A549 (cell line): ENCODE data around the gene FHIT. TPM values are rescaled to one million over a fixed set of nuclear protein-coding genes. Genes with fewer than 3 reads are reported as not detected.

ENCODE experiments used
- ATAC-seq, 2 experiments: fragments of 200-7000 bp in 1 of 2; fragments of >200 bp in 1 of 2; cut with Nextera tagmentation in 1 of 2; cut with Tn5 transposase in 1 of 2; 3 replicates each; pipeline versions ENCODE4 v1.8.0 to v1.9.1; 2018 to 2020; ENCODE audit warnings: mild to moderate bottlenecking in 1 of 2, moderate library complexity in 1 of 2
- CTCF ChIA-PET: fragments of 300-600 bp; sonication (Branson Sonifier 250); formaldehyde crosslinking; extraction: SDS; loops from one replicate; lab custom pipeline; 2021; ENCODE audit warnings: antibody characterized with exemption, inconsistent platforms; lab: Yijun Ruan, JAX
- POLR2A ChIA-PET: fragments of 350-600 bp; formaldehyde crosslinking; extraction: SDS; loops from one replicate; lab custom pipeline; 2021; ENCODE audit warnings: antibody characterized with exemption, inconsistent platforms; lab: Yijun Ruan, JAX
- DNase-seq, 2 experiments: peaks; one replicate each; pipeline versions ENCODE4 v3.0.0 to v3.0.0-alpha.2; 2011 to 2016; ENCODE audit warnings: low read depth in 1 of 2, low spot score in 1 of 2
- FAIRE-seq: peaks from 2 replicates; lab custom pipeline; 2011; peaks lifted over from hg19 to GRCh38; lab: Jason Lieb, UNC
- H3K27ac ChIP-seq, 2 experiments: fragments of >200 bp; sonication (Bioruptor Twin); formaldehyde crosslinking; 3 replicates each; pipeline ENCODE4 v1.5.1; 2016 to 2017
- H3K4me1 ChIP-seq: fragments of >200 bp; sonication (Bioruptor Twin); formaldehyde crosslinking; 3 replicates; pipeline ENCODE4 v1.6.1; 2016
- H3K4me2 ChIP-seq: fragments of >200 bp; sonication (Bioruptor Twin); formaldehyde crosslinking; 3 replicates; pipeline ENCODE4 v1.6.1; 2016
- H3K4me3 ChIP-seq: fragments of >200 bp; sonication (Bioruptor Twin); formaldehyde crosslinking; 3 replicates; pipeline ENCODE4 v1.5.1; 2016
- H3K9me3 ChIP-seq: fragments of >200 bp; sonication (Bioruptor Twin); formaldehyde crosslinking; 3 replicates; pipeline ENCODE4 v1.6.1; 2016
- CBX2 ChIP-seq: fragments of 200-600 bp; sonication (generic); IDR thresholded peaks from 2 replicates; pipeline ENCODE4 v1.6.1; 2016; ENCODE audit warnings: low read depth, mild to moderate bottlenecking, borderline replicate concordance
- CEBPB ChIP-seq, 2 experiments: fragments of >200 bp in 1 of 2; sonication (Bioruptor Twin) in 1 of 2; formaldehyde crosslinking in 1 of 2; IDR thresholded peaks; 2 replicates each; pipeline ENCODE4 v1.6.1; 2012 to 2016
- CHD2 ChIP-seq: fragments of 150-350 bp; IDR thresholded peaks from 2 replicates; pipeline ENCODE4 v1.6.1; 2014; ENCODE audit warnings: low read length; ENCODE audit not compliant: partially characterized antibody
- CHD4 ChIP-seq: fragments of 200-600 bp; sonication (generic); IDR thresholded peaks from 2 replicates; pipeline ENCODE4 v1.6.1; 2016; ENCODE audit warnings: antibody characterized with exemption, mild to moderate bottlenecking, borderline replicate concordance
- EP300 ChIP-seq, 2 experiments: fragments of >200 bp; sonication (Bioruptor Twin); formaldehyde crosslinking; IDR thresholded peaks; 2 replicates in 1 of 2; 3 replicates in 1 of 2; pipeline ENCODE4 v1.6.1; 2016 to 2017
- FOSB ChIP-seq: fragments of 250-450 bp; sonication (Bioruptor Pico); IDR thresholded peaks from 2 replicates; pipeline ENCODE4 v1.5.0; 2020; ENCODE audit warnings: mild to moderate bottlenecking, moderate library complexity
- FOSL2 ChIP-seq, 2 experiments: fragments of 450-650 bp in 1 of 2; fragments of >200 bp in 1 of 2; sonication (Bioruptor Twin) in 1 of 2; formaldehyde crosslinking; IDR thresholded peaks; 2 replicates each; pipeline versions ENCODE4 v1.5.0 to v1.6.1; 2016 to 2020; ENCODE audit warnings: mild to moderate bottlenecking in 1 of 2, moderate library complexity in 1 of 2
- FOXS1 ChIP-seq: fragments of 250-450 bp; sonication (Bioruptor Pico); IDR thresholded peaks from 2 replicates; pipeline ENCODE4 v1.5.0; 2020; ENCODE audit warnings: mild to moderate bottlenecking, moderate library complexity
- HDAC2 ChIP-seq: fragments of 200-600 bp; sonication (generic); IDR thresholded peaks from 2 replicates; pipeline ENCODE4 v1.6.1; 2016
- HEYL ChIP-seq: fragments of 250-450 bp; sonication (Bioruptor Pico); IDR thresholded peaks from 2 replicates; pipeline ENCODE4 v1.8.0; 2021; ENCODE audit warnings: mild to moderate bottlenecking, moderate library complexity
- HOXB13 ChIP-seq: fragments of 250-450 bp; sonication (Bioruptor Pico); IDR thresholded peaks from 2 replicates; pipeline ENCODE4 v1.5.0; 2020; ENCODE audit warnings: low read depth, mild to moderate bottlenecking, moderate library complexity
- JUN ChIP-seq, 2 experiments: fragments of >200 bp; sonication (Bioruptor Twin); formaldehyde crosslinking; IDR thresholded peaks; 2 replicates in 1 of 2; 3 replicates in 1 of 2; pipeline ENCODE4 v1.6.1; 2016 to 2017
- KDM5A ChIP-seq: fragments of 200-600 bp; sonication (generic); IDR thresholded peaks from 2 replicates; pipeline ENCODE4 v1.6.1; 2016; ENCODE audit warnings: antibody characterized with exemption, mild to moderate bottlenecking
- MAFK ChIP-seq: fragments of 450-650 bp; IDR thresholded peaks from 2 replicates; pipeline ENCODE4 v1.6.1; 2014; ENCODE audit not compliant: partially characterized antibody
- MAX ChIP-seq: IDR thresholded peaks from 2 replicates; pipeline ENCODE4 v1.6.1; 2012
- MAZ ChIP-seq: fragments of 150-350 bp; IDR thresholded peaks from 2 replicates; pipeline ENCODE4 v1.6.1; 2014; ENCODE audit warnings: antibody characterized with exemption, low read depth, low read length, borderline replicate concordance
- MYC ChIP-seq: IDR thresholded peaks from 2 replicates; pipeline ENCODE4 v1.6.1; 2012; ENCODE audit warnings: mild to moderate bottlenecking, inconsistent platforms, low read length, improper control_type of control experiment, borderline replicate concordance
- NPAS2 ChIP-seq: fragments of 250-450 bp; sonication (Bioruptor Pico); IDR thresholded peaks from 2 replicates; pipeline ENCODE4 v1.8.0; 2022; ENCODE audit warnings: mild to moderate bottlenecking, moderate library complexity, borderline replicate concordance
- NR3C1 ChIP-seq: fragments of >200 bp; sonication (Bioruptor Twin); formaldehyde crosslinking; IDR thresholded peaks from 3 replicates; pipeline ENCODE4 v1.6.1; 2017
- POLR2AphosphoS2 ChIP-seq: conservative IDR thresholded peaks from 2 replicates; pipeline ENCODE4 v1.6.1; 2012; ENCODE audit warnings: low read length, improper control_type of control experiment, inconsistent platforms
- RARB ChIP-seq: fragments of 250-450 bp; sonication (Bioruptor Pico); IDR thresholded peaks from 2 replicates; pipeline ENCODE4 v1.8.0; 2021; ENCODE audit warnings: mild to moderate bottlenecking, moderate library complexity
- RCOR1 ChIP-seq: fragments of 150-350 bp; IDR thresholded peaks from 2 replicates; pipeline ENCODE4 v1.6.1; 2014; ENCODE audit warnings: antibody characterized with exemption, low read length, low read depth
- REST ChIP-seq: fragments of 200-600 bp; sonication (generic); IDR thresholded peaks from 2 replicates; pipeline ENCODE4 v1.6.1; 2016; ENCODE audit warnings: antibody characterized with exemption, mild to moderate bottlenecking, moderate library complexity
- RFX5 ChIP-seq: fragments of 450-650 bp; IDR thresholded peaks from 2 replicates; pipeline ENCODE4 v1.7.1; 2014; ENCODE audit warnings: antibody characterized with exemption, mild to moderate bottlenecking, moderate library complexity
- TP53 ChIP-seq: fragments of 250-450 bp; sonication (Bioruptor Pico); IDR thresholded peaks from 2 replicates; pipeline ENCODE4 v1.5.0; 2021; ENCODE audit warnings: mild to moderate bottlenecking, moderate library complexity
- ZC3H11A ChIP-seq: fragments of 450-650 bp; IDR thresholded peaks from 2 replicates; pipeline ENCODE4 v1.6.1; 2014; ENCODE audit warnings: antibody characterized with exemption, mild to moderate bottlenecking
- WGBS: methylation state at CpG from one replicate; pipeline ENCODE4 v1.1.6; 2017; ENCODE audit errors: missing lambda C conversion rate; 5-methylcytosine and 5-hydroxymethylcytosine counted together
- polyA plus RNA-seq, 4 experiments: library from polyadenylated mRNA; depleted of rRNA in 3 of 4; stranded (reverse); fragments of >200 nt; fragmentation: RNase III in 1 of 4; extraction: RNeasy Plus Mini Kit Qiagen cat#74134 plus additional on column Dnase treatment in 1 of 4; gene quantifications; 2 replicates in 3 of 4; 3 replicates in 1 of 4; pipeline ENCODE4 v1.2.3, GENCODE V29; 2011 to 2017
- TF ChIP-seq, protein P1 (sequence below): fragments of >200 bp; sonication (Bioruptor Twin); formaldehyde crosslinking; IDR thresholded peaks from 3 replicates; pipeline ENCODE4 v1.6.1; 2016
- TF ChIP-seq, protein P2 (sequence below): fragments of >200 bp; sonication (Bioruptor Twin); formaldehyde crosslinking; IDR thresholded peaks from 2 replicates; pipeline ENCODE4 v1.6.1; 2016
- TF ChIP-seq, protein P3 (sequence below): IDR thresholded peaks from 2 replicates; pipeline ENCODE4 v1.6.1; 2012; ENCODE audit warnings: low read depth, borderline replicate concordance

FHIT gene
- polyA plus RNA-seq, 2 of the 4 experiments (the other 2 are of a cell fraction): 0.76 to 0.92 TPM

- H3K27ac ChIP-seq: no peak overlapping the region
- WGBS: 19% methylated on average over 2 of the region's 2 CpGs
- ATAC-seq (no peak), FAIRE-seq (no peak), DNase-seq (no peak)
- no peaks in the 10 kb centered on the region for H3K4me1 ChIP-seq
- ChIA-PET CTCF (no interaction called here), POLR2A (no interaction called here)
- TF ChIP-seq RFX5: no peak
- TF ChIP-seq CBX2: no peak
- no peak for TF ChIP-seq HEYL (CRISPR knock-in tag)
- no peak for TF ChIP-seq RARB (CRISPR knock-in tag)
- TF ChIP-seq NPAS2: no peak
- TF ChIP-seq NR3C1: no peak
- no peak for TF ChIP-seq RCOR1
- no peak for TF ChIP-seq KDM5A
- TF ChIP-seq CEBPB (IDR thresholded peaks at IDR 0.05): no peak
- TF ChIP-seq MAZ: no peak
- TF ChIP-seq, protein P1, sequence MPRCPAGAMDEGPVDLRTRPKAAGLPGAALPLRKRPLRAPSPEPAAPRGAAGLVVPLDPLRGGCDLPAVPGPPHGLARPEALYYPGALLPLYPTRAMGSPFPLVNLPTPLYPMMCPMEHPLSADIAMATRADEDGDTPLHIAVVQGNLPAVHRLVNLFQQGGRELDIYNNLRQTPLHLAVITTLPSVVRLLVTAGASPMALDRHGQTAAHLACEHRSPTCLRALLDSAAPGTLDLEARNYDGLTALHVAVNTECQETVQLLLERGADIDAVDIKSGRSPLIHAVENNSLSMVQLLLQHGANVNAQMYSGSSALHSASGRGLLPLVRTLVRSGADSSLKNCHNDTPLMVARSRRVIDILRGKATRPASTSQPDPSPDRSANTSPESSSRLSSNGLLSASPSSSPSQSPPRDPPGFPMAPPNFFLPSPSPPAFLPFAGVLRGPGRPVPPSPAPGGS: no peak
- TF ChIP-seq HDAC2: no peak
- no peak for TF ChIP-seq CHD2
- TF ChIP-seq FOSL2 (IDR thresholded peaks at IDR 0.05): no peak
- no peak for TF ChIP-seq FOSL2 (CRISPR knock-in tag; IDR thresholded peaks at IDR 0.05)
- no peak for TF ChIP-seq TP53 (CRISPR knock-in tag)
- no peak overlapping the region for H3K4me3 ChIP-seq
- no peaks in the 10 kb centered on the region for H3K9me3 ChIP-seq
- H3K4me2 ChIP-seq: no peak overlapping the region
Measured at GRCh38 chr3:60402931-60403330, 848.3 kb downstream of the FHIT start.

DNA sequence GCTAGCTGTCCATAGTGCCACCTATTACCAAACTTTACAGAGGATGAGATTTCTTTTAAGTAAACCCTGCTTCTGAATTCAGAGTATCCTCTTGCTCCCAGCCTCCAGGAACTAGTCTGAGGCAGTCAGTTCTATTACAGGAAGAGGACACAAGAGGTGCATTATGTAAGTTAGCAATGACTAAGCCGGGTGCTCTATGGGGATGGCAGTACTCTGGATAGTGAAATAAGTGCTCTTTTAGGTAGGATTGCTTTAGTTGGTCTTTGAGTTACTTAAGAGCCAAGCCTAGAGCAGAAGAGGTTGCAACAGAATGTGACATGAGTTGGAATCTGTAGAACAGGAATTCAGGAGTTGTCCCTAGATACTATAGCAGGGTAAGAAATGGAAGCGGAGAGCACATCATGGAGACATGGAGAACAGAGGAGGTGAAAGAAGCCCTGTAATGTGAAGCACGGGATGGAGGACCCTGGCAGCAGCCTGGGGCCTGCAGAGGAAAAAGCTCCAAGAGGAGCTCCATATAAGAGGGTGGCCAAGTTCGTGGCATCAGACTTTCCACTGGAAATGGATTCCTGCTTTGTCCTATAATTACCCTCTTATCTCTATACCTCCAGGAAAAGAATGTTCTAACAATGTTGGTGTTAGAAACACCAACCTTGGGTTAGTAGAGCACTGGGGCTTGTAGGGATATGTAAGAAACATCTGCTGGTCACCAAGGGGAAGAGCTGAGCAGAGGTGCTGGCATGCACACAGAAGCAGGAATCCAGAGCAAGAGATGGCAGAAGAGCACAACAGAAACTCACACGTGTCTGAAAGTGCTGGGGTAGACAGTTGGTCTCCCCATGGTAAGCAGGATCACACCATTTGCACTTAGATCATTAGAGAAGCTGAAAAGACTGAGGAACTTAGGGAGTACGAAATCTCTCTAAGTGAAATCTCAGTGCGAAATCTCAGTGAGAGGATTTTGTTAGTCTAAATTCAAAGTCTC is 851.1 kb downstream of the FHIT start:
- H3K4me3 ChIP-seq: no peak overlapping the region
- no peak overlapping the region for H3K27ac ChIP-seq
- no peak overlapping the region for H3K4me2 ChIP-seq
- no peaks in the 10 kb centered on the region for H3K4me1 ChIP-seq
- ChIA-PET POLR2A (no interaction called here), CTCF (no interaction called here)
- ATAC-seq (no peak), DNase-seq (no peak), FAIRE-seq (no peak)
- WGBS: 7% methylated on average over 6 of the region's 7 CpGs
- no peaks in the 10 kb centered on the region for H3K9me3 ChIP-seq
- no peak for TF ChIP-seq FOXS1 (CRISPR knock-in tag)
- no peak for TF ChIP-seq ZC3H11A
- TF ChIP-seq RFX5: no peak
- TF ChIP-seq EP300 (IDR thresholded peaks at IDR 0.05): no peak
- no peak for TF ChIP-seq FOSB (CRISPR knock-in tag)
- TF ChIP-seq, protein P1: no peak
- TF ChIP-seq, protein P2, sequence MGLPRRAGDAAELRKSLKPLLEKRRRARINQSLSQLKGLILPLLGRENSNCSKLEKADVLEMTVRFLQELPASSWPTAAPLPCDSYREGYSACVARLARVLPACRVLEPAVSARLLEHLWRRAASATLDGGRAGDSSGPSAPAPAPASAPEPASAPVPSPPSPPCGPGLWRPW: no peak
- TF ChIP-seq RARB (CRISPR knock-in tag): no peak
- TF ChIP-seq POLR2AphosphoS2: no peak
- TF ChIP-seq JUN (IDR thresholded peaks at IDR 0.05): no peak
- TF ChIP-seq REST: no peak
- TF ChIP-seq MAX: no peak
- TF ChIP-seq RCOR1: no peak
- TF ChIP-seq MYC: no peak
- TF ChIP-seq FOSL2 (IDR thresholded peaks at IDR 0.05): no peak
- no peak for TF ChIP-seq FOSL2 (CRISPR knock-in tag; IDR thresholded peaks at IDR 0.05)
- no peak for TF ChIP-seq HOXB13 (CRISPR knock-in tag)
- TF ChIP-seq, protein P3, sequence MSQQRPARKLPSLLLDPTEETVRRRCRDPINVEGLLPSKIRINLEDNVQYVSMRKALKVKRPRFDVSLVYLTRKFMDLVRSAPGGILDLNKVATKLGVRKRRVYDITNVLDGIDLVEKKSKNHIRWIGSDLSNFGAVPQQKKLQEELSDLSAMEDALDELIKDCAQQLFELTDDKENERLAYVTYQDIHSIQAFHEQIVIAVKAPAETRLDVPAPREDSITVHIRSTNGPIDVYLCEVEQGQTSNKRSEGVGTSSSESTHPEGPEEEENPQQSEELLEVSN: no peak
- no peak for TF ChIP-seq MAFK
- no peak for TF ChIP-seq CHD4
- TF ChIP-seq CHD2: no peak
- TF ChIP-seq, all 56 proteins: peak for 0
